GM19023 (cell line): ENCODE results near the gene CDH22.

Experiments used
- ATAC-seq: cut with Tn5 transposase; IDR thresholded peaks from one replicate; pipeline ENCODE4 v1.9.1; 2021; ENCODE audit warnings: mild to moderate bottlenecking, moderate library complexity; ENCODE audit not compliant: unreplicated experiment

Gene CDH22

DNA sequence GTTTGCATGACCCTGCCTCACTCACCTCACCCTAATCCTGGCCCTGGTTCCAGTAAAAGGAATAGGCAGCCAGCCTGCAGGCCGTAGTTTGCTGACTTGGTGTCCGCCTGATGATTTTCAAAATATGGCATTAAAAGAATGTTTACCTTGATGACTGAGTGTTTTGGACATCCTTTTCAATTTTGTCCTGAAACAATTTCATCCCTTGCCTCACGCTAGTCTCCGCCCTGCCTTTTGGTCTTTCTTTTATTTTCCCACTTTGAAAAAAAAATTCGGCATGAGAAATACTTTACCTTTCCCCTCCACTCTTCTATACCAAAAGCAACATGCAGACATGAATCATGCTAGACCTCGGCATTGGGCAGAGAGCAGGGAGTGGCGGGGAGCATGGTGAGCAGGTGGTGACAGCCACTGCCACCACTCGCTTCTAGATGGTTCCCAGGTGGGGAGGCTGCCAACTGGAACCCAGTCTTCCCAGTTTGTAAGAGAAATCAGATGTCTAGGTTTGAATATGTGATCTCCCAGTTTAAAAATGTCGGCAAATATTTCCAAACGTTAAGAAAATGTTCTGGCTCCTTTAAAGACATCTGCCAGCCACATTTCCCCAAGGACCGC is 180.8 kb downstream of the CDH22 start:
- ATAC-seq: no peak

DNA sequence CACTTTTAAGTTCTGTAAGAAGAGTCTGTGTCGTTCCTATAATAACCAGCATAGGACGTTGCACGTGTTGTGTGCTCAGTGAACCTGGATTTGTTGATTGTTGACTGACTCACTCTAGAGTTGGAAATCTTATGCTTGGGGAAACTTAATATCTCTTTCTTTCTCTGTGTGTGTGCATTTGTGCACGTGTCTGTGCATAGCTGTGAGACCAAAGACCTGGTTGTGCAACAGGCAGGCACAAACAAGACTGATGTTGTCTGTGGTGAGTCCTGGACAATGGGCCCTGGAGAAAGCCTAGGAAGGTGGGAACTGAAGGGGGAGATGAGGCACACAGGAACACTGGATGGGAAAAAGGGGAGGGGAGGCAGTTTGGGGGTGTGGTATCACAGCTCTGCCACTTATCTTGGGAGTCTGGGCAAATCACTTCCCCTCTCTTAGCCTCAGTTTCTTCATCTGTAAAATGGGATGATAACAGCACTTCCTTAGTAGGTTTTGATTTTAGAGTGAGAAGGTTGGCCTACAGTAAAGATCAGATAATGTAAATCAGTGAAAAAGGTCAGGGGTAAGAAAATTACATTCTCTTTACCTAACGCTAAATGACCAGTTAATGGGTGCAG is 181.8 kb downstream of the CDH22 start:
- no peak for ATAC-seq
